Nephron (organoid): ENCODE measurements around the gene IL3.

ENCODE experiments used
- H3K27ac Mint-ChIP-seq, 3 experiments: 2 replicates each; pipeline ENCODE4 v1.8.0; 2020; ENCODE audit warnings: mixed read lengths in 3 of 3, mild to moderate bottlenecking in 2 of 3, moderate library complexity in 1 of 3
- H3K27me3 Mint-ChIP-seq: 2 replicates; pipeline ENCODE4 v1.8.0; 2021; ENCODE audit warnings: low read depth, mild to moderate bottlenecking, moderate library complexity, mixed read lengths
- H3K36me3 Mint-ChIP-seq: 2 replicates; pipeline ENCODE4 v1.8.0; 2020; ENCODE audit warnings: low read depth, mixed read lengths
- H3K4me1 Mint-ChIP-seq: 2 replicates; pipeline ENCODE4 v1.8.0; 2020; ENCODE audit warnings: mixed read lengths
- H3K4me3 Mint-ChIP-seq, 3 experiments: 2 replicates each; pipeline ENCODE4 v1.8.0; 2020; ENCODE audit warnings: mild to moderate bottlenecking in 3 of 3, mixed read lengths in 3 of 3, moderate library complexity in 2 of 3
- H3K9me3 Mint-ChIP-seq: 2 replicates; pipeline ENCODE4 v1.8.0; 2020; ENCODE audit warnings: mixed read lengths
- TF ChIP-seq, protein P1 (sequence below), 3 experiments: fragments of 200-600 bp; sonication (generic); IDR thresholded peaks; one replicate each; pipeline ENCODE4 v1.5.0; 2021; ENCODE audit warnings: antibody characterized with exemption in 3 of 3; ENCODE audit not compliant: unreplicated experiment in 3 of 3

Gene IL3

DNA sequence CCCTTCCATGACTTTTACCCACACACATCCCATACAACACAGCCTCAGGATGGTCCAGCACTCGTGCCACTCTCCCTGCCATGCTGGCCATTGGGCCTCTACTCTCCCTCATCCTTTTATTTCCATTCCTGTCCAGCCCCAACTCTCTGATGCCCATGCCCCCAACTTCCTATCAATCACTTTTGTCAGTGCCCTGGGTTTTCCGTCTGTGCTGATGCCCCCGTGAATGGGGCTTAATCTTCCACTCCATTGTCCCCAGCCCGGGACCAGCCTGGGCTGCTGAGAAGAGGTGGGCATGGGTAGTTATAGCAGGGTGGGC lies 36.4 kb upstream of the IL3 start:
- Mint-ChIP-seq H3K4me1 (no peaks in the 10 kb centered on the region), H3K27ac (no peak overlapping the region), H3K36me3 (no peaks in the 10 kb centered on the region), H3K4me3 (no peak overlapping the region), H3K9me3 (no peaks in the 10 kb centered on the region), H3K27me3 (peaks cover 5% of the 10 kb centered on the region)
- TF ChIP-seq, protein P1, sequence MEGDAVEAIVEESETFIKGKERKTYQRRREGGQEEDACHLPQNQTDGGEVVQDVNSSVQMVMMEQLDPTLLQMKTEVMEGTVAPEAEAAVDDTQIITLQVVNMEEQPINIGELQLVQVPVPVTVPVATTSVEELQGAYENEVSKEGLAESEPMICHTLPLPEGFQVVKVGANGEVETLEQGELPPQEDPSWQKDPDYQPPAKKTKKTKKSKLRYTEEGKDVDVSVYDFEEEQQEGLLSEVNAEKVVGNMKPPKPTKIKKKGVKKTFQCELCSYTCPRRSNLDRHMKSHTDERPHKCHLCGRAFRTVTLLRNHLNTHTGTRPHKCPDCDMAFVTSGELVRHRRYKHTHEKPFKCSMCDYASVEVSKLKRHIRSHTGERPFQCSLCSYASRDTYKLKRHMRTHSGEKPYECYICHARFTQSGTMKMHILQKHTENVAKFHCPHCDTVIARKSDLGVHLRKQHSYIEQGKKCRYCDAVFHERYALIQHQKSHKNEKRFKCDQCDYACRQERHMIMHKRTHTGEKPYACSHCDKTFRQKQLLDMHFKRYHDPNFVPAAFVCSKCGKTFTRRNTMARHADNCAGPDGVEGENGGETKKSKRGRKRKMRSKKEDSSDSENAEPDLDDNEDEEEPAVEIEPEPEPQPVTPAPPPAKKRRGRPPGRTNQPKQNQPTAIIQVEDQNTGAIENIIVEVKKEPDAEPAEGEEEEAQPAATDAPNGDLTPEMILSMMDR (IDR thresholded peaks at IDR 0.05; ENCODE audit: unreplicated experiment in 3 of 3) = no peak

DNA sequence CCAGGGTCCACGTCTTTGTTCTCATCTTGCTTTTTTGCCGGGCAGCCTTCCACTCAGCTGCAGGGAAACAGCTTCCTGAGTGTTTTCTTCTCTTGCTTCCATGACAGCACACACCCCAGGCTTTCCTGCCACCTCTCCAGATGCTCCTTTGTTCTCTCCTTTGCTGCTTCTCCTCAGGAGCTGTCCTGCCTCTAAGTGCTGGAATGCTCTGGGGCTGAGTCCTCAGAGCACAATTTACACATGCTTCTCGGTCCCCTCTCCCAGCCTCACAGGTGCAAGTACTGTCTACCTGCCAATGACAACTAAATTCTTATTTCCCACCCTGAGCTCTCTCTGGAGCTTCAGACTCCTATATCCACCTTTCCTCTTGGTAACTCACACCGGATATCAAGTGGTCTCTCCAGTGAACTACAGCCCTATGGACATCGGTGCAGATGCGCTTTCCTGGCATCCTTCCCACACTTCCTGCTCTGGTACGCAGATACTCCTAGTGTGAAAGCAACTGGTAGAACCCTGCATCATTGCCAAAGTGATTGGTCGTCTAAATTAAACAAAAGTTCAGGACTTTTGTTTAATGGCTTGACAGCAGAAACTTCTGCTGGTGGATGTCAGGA lies 35.6 kb upstream of the IL3 start:
- peaks cover 8% of the 10 kb centered on the region for H3K27me3 Mint-ChIP-seq
- H3K4me3 Mint-ChIP-seq = no peak overlapping the region
- no peaks in the 10 kb centered on the region for H3K36me3 Mint-ChIP-seq
- H3K27ac Mint-ChIP-seq = no peak overlapping the region
- H3K4me1 Mint-ChIP-seq = no peaks in the 10 kb centered on the region
- TF ChIP-seq, protein P1 (IDR thresholded peaks at IDR 0.05; ENCODE audit: unreplicated experiment in 3 of 3) = no peak
- H3K9me3 Mint-ChIP-seq = no peaks in the 10 kb centered on the region

DNA sequence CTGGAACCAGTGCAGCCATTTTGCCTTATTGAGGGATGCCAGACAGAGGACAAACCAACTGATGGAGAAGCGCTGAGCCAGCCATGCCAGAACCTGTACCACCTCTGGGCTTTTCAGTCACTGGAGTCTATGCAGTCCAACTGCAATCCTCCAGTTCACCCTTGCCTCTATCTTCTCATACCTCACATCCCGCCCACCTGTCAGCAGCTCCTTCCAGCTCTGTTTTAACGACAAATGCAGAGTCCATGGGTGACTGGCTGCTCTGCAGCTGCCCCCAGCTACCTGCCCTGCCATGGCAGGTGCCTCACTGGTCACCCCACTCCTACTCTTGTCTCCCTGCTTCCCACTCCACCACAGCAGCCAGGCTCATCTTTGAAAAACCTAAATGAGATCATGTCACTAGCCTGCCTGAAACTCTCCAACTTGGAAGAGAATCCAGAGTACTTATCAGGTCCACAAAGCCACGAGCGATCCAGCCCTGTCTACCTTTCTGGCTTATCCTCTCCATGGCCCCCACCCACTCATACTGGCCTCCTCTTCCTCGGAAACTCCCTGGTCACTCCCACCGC lies 35.0 kb upstream of the IL3 start:
- no peaks in the 10 kb centered on the region for H3K9me3 Mint-ChIP-seq
- H3K4me3 Mint-ChIP-seq = no peak overlapping the region
- peaks cover 4% of the 10 kb centered on the region for H3K27me3 Mint-ChIP-seq
- TF ChIP-seq, protein P1 (IDR thresholded peaks at IDR 0.05; ENCODE audit: unreplicated experiment in 3 of 3) = no peak
- H3K27ac Mint-ChIP-seq = no peak overlapping the region
- H3K4me1 Mint-ChIP-seq = no peaks in the 10 kb centered on the region
- no peaks in the 10 kb centered on the region for H3K36me3 Mint-ChIP-seq

GRCh38 chr5:132026516-132027008 lies 33.9 kb upstream of the IL3 start:
- TF ChIP-seq, protein P1 (IDR thresholded peaks at IDR 0.05; ENCODE audit: unreplicated experiment in 3 of 3) = no peak
- H3K36me3 Mint-ChIP-seq = no peaks in the 10 kb centered on the region
- H3K4me3 Mint-ChIP-seq = no peak overlapping the region
- peaks cover 4% of the 10 kb centered on the region for H3K27me3 Mint-ChIP-seq
- H3K4me1 Mint-ChIP-seq = no peaks in the 10 kb centered on the region
- H3K27ac Mint-ChIP-seq = no peak overlapping the region
- no peaks in the 10 kb centered on the region for H3K9me3 Mint-ChIP-seq

- TF ChIP-seq, protein P1 (IDR thresholded peaks at IDR 0.05; ENCODE audit: unreplicated experiment in 3 of 3) = no peak
- Mint-ChIP-seq H3K36me3 (no peaks in the 10 kb centered on the region), H3K27me3 (peaks cover 8% of the 10 kb centered on the region), H3K9me3 (no peaks in the 10 kb centered on the region), H3K4me1 (no peaks in the 10 kb centered on the region), H3K4me3 (no peak overlapping the region), H3K27ac (no peak overlapping the region)
Measured at GRCh38 chr5:132027027-132027426, 33.4 kb upstream of the IL3 start.
